ENCODE results near the gene MADCAM1.

MADCAM1 gene

GRCh38 chr19:532561-533363 is 36.5 kb downstream of the MADCAM1 start:
- peak in 1 of 5 experiments; percentile 56 for DNase-seq

- no peak for DNase-seq
Observed at GRCh38 chr19:533364-534058, 37.2 kb downstream of the MADCAM1 start.

- no peak for DNase-seq
Observed at GRCh38 chr19:534088-534487, 37.8 kb downstream of the MADCAM1 start.

GRCh38 chr19:535017-535835 is 38.9 kb downstream of the MADCAM1 start:
- no peak for DNase-seq

GRCh38 chr19:536031-536880 is 40.0 kb downstream of the MADCAM1 start:
- no peak for DNase-seq

- DNase-seq: no peak
Observed at GRCh38 chr19:536881-537404, 40.7 kb downstream of the MADCAM1 start.

GRCh38 chr19:538641-539428 is 42.5 kb downstream of the MADCAM1 start:
- DNase-seq: no peak

GRCh38 chr19:539429-540030 is 43.2 kb downstream of the MADCAM1 start:
- DNase-seq: no peak

- no peak for DNase-seq
Observed at GRCh38 chr19:540867-541637, 44.8 kb downstream of the MADCAM1 start.

- DNase-seq: no peak
Observed at GRCh38 chr19:541699-542098, 45.4 kb downstream of the MADCAM1 start.

GRCh38 chr19:542173-542866 is 46.0 kb downstream of the MADCAM1 start:
- DNase-seq: no peak

GRCh38 chr19:543910-544608 is 47.8 kb downstream of the MADCAM1 start, which contains the start of gene GZMM:
GZMM (plus strand) TSS chr19:544053; CDS start chr19:544072, 19 bp downstream.
- DNase-seq: peak; percentile 32 to 91 (median 68)

- DNase-seq: no peak
Observed at GRCh38 chr19:547117-547516, 50.8 kb downstream of the MADCAM1 start.

- no peak for DNase-seq
Observed at GRCh38 chr19:547836-548720, 51.8 kb downstream of the MADCAM1 start.

GRCh38 chr19:548886-549830 is 52.9 kb downstream of the MADCAM1 start:
- DNase-seq: no peak

- no peak for DNase-seq
Observed at GRCh38 chr19:554817-555216, 58.5 kb downstream of the MADCAM1 start.
